D721Med (cell line): Measurements from ENCODE around the gene MVB12A.

Experiments
- DNase-seq: peaks from one replicate; pipeline ENCODE4 v3.0.0; 2011; ENCODE audit warnings: low spot score; ENCODE audit not compliant: insufficient read length
- FAIRE-seq: peaks from 2 replicates; lab custom pipeline; 2011; peaks lifted over from hg19 to GRCh38; lab: Jason Lieb, UNC
- CTCF ChIP-seq: IDR thresholded peaks from 2 replicates; pipeline ENCODE4 v1.5.1; 2012; ENCODE audit warnings: mild to moderate bottlenecking, control low read depth; ENCODE audit not compliant: insufficient read depth; ENCODE audit errors: missing control alignments

MVB12A gene

GRCh38 chr19:17429641-17430113 lies 9.8 kb downstream of the MVB12A start:
- FAIRE-seq (no peak), DNase-seq (no peak)
- no peak for TF ChIP-seq CTCF

GRCh38 chr19:17431417-17431816 lies 11.6 kb downstream of the MVB12A start:
- FAIRE-seq, result no peak
- no peak for TF ChIP-seq CTCF
- DNase-seq, result no peak

GRCh38 chr19:17435218-17435617 lies 15.4 kb downstream of the MVB12A start:
- DNase-seq (no peak), FAIRE-seq (no peak)
- TF ChIP-seq CTCF, result no peak

- no peak for DNase-seq
- TF ChIP-seq CTCF, result no peak
- FAIRE-seq, result no peak
Measured at GRCh38 chr19:17436094-17436873, 16.4 kb downstream of the MVB12A start.

GRCh38 chr19:17436874-17437267 lies 17.0 kb downstream of the MVB12A start:
- FAIRE-seq, result no peak

GRCh38 chr19:17441241-17442021 lies 21.6 kb downstream of the MVB12A start:
- DNase-seq (no peak), FAIRE-seq (no peak)
- peak; percentile 31 for TF ChIP-seq CTCF

More at GRCh38 chr19:17436874-17437267, 17.0 kb downstream of the MVB12A start:
- no peak for TF ChIP-seq CTCF
- no peak for DNase-seq
